ENCODE measurements around the gene PAK1.

Gene PAK1

DNA sequence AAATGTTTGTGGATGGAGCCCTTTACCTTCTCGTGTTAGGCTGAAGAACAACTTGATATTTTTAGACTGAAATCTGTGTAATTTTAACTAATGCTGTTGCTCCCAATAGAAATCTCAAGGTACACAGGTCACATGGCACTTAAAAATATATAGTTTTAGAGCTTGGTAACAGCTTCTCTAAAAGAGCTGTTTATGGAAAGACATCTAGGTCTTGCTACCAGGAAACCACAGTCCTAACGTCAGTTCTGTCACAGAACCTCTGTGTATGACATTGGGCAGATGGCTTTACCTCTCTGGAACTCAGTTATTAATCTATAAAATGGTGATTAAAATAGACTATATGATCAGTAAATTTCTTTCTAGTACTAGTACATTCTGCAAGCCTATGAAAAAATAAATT, 35.4 kb downstream of the PAK1 start:
- ATAC-seq (ENCODE audit: low read depth) (no peak), DNase-seq (ENCODE audit: low spot score in 2 of 2) (no peak)
- H3K27ac Mint-ChIP-seq = no peak overlapping the region
- H3K27me3 Mint-ChIP-seq = no peaks in the 10 kb centered on the region
- H3K4me3 Mint-ChIP-seq = no peak overlapping the region
- H3K4me1 Mint-ChIP-seq = peaks cover 7% of the 10 kb centered on the region
- no peaks in the 10 kb centered on the region for H3K36me3 Mint-ChIP-seq
- no peaks in the 10 kb centered on the region for H3K9me3 Mint-ChIP-seq

DNA sequence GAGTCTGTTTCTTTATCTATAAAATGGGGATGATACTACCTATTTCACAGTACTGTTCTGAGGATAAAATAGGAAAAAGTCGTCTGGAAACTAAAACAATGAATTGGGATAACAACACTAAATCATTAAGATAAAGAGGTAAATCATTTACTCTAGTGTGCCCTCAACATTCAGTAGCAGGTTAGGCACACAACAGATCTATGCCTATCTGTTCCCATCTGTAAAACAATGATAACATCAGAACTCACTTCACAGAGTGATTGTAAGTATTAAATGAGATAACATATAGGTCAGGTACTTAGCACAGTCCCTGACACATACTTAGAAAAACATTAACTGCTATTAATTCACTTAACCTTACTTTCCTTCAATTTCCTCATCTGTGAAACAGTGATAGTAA, 36.9 kb downstream of the PAK1 start:
- Mint-ChIP-seq H3K4me3 (no peak overlapping the region), H3K36me3 (no peaks in the 10 kb centered on the region), H3K9me3 (no peaks in the 10 kb centered on the region), H3K4me1 (peaks cover 7% of the 10 kb centered on the region), H3K27ac (no peak overlapping the region), H3K27me3 (no peaks in the 10 kb centered on the region)
- ATAC-seq (ENCODE audit: low read depth) (no peak), DNase-seq (ENCODE audit: low spot score in 2 of 2) (no peak)

DNA sequence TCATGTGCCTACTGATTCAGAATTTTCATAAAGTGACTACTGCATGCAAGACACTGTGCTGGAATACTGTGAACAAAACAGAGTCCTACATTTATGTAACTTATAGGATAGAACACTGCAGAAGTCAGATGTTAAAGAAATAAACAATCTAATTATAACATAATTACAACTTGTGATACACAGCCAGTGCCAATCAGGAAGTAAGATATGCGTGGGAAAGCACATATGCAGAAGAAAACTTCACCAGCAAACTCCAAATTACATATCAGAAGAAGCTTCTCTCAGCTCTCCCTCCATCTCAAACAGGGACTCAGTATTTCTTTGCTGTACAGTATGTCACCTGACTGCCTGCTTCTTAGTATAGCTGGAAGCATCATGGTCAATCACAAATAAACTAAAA, 37.4 kb downstream of the PAK1 start:
- DNase-seq (ENCODE audit: low spot score in 2 of 2) (no peak), ATAC-seq (ENCODE audit: low read depth) (no peak)
- H3K4me1 Mint-ChIP-seq = peaks cover 7% of the 10 kb centered on the region
- H3K27ac Mint-ChIP-seq = no peak overlapping the region
- H3K4me3 Mint-ChIP-seq = no peak overlapping the region
- no peaks in the 10 kb centered on the region for H3K9me3 Mint-ChIP-seq
- no peaks in the 10 kb centered on the region for H3K36me3 Mint-ChIP-seq
- H3K27me3 Mint-ChIP-seq = no peaks in the 10 kb centered on the region

DNA sequence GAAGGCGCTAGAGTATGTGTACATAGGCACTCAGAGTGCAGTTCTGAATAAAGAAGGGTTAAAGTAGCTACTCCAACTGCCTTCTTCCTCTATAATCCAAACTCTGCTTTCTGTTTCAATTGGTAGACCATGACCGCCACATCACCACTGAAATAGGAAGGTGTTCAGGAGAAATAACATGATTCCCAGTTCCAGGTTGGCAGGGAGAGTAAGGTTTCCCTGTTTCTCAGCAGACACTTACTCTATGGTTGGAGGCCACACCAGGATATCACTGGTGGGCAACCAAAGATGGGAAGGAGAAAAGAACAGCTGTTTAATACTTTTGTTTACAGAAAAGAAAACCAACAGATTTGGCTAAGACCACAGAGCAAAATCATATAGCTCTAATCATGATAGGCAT, 37.9 kb downstream of the PAK1 start:
- H3K4me1 Mint-ChIP-seq = peaks cover 4% of the 10 kb centered on the region
- no peaks in the 10 kb centered on the region for H3K9me3 Mint-ChIP-seq
- no peak overlapping the region for H3K27ac Mint-ChIP-seq
- no peak overlapping the region for H3K4me3 Mint-ChIP-seq
- H3K36me3 Mint-ChIP-seq = no peaks in the 10 kb centered on the region
- H3K27me3 Mint-ChIP-seq = no peaks in the 10 kb centered on the region
- ATAC-seq (ENCODE audit: low read depth) (no peak), DNase-seq (ENCODE audit: low spot score in 2 of 2) (no peak)

DNA sequence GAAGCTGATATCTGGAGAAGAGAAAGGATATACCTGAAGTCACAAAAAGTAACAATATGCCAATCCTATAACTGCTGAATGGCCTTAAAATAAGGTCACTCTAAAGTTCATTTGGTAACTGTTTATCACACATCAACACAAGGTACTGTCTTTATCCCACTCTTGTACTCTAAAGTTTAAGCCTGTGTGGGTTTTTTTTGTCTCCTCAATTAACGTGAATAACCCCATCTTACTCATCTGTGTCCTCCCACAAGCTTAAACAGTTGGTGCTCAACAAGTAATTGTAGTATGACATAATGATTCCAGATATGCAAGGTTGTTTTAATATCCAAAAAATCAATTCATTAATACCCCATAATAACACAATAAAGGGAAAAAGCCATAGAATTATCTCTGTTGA, 42.1 kb downstream of the PAK1 start:
- ATAC-seq (ENCODE audit: low read depth) = no peak
- no peak for DNase-seq (ENCODE audit: low spot score in 2 of 2)
- Mint-ChIP-seq H3K36me3 (no peaks in the 10 kb centered on the region), H3K4me1 (peaks cover 4% of the 10 kb centered on the region), H3K9me3 (no peaks in the 10 kb centered on the region), H3K27ac (no peak overlapping the region), H3K27me3 (peaks cover 9% of the 10 kb centered on the region), H3K4me3 (no peak overlapping the region)

DNA sequence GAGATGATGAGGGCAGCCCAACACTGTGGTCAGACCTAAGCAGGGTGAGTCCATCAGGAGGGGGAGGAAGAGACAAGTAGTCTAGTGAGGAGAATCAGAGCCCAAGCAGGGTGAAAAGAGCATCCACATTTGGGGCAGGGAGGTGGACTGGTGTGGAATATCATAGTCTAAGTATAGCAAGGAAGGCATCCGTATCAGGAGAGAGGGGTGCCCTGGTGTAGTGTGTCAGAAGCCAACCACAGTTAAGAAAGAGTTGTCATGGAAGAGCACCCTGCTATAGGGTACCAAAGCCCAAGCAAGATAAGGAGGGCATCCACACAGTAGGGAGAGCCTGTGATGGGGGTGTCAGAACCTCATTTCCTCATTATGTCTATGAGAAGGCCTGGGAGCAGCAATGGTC, 45.3 kb downstream of the PAK1 start:
- ATAC-seq (ENCODE audit: low read depth) = no peak
- peaks cover 10% of the 10 kb centered on the region for H3K27me3 Mint-ChIP-seq
- no peaks in the 10 kb centered on the region for H3K4me1 Mint-ChIP-seq
- H3K4me3 Mint-ChIP-seq = no peak overlapping the region
- H3K27ac Mint-ChIP-seq = no peak overlapping the region
- DNase-seq (ENCODE audit: low spot score in 2 of 2) = no peak
- no peaks in the 10 kb centered on the region for H3K9me3 Mint-ChIP-seq
- H3K36me3 Mint-ChIP-seq = no peaks in the 10 kb centered on the region

DNA sequence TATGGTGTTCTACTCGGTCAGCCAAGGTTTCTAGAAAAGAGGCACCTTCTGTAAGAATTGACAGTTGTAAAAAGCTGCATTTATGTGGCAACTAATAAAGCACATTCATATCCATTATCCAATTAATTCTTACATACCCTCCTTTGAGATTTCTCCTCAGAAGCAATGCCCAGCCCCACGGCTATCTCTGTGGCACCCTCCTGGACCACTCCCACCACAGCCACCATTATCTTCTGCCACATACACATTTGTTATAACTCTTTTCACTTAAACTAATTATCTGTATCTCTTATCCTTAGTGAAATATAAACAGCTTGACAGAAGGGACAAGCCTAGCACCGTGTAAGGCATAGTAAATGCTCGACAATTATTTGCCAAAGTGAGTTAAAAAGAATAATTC, 48.5 kb downstream of the PAK1 start:
- H3K4me3 Mint-ChIP-seq = no peak overlapping the region
- DNase-seq (ENCODE audit: low spot score in 2 of 2) (no peak), ATAC-seq (ENCODE audit: low read depth) (no peak)
- no peaks in the 10 kb centered on the region for H3K9me3 Mint-ChIP-seq
- no peak overlapping the region for H3K27ac Mint-ChIP-seq
- H3K27me3 Mint-ChIP-seq = peaks cover 12% of the 10 kb centered on the region
- no peaks in the 10 kb centered on the region for H3K36me3 Mint-ChIP-seq
- H3K4me1 Mint-ChIP-seq = no peaks in the 10 kb centered on the region

DNA sequence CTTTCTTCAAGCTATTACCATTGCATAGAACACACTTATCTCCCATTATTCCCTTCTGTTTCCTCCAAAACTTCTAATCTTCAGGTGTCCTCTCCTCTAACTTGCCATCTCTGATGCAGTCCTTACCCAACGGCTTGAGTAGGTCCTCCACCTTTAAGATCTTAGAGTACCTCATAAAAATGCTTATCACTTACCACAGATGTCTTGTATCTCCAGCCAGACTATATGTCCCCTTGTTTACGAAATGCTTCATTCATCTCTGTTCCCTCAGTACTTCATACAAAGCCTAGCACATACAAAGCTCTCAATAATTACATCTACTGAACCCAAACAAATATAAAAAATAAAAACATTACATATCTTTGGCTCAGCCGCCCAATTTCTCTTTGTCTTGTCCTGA, 49.2 kb downstream of the PAK1 start:
- Mint-ChIP-seq H3K36me3 (no peaks in the 10 kb centered on the region), H3K27ac (no peak overlapping the region), H3K27me3 (peaks cover 13% of the 10 kb centered on the region), H3K4me3 (no peak overlapping the region), H3K4me1 (no peaks in the 10 kb centered on the region), H3K9me3 (no peaks in the 10 kb centered on the region)
- DNase-seq (ENCODE audit: low spot score in 2 of 2) = no peak
- no peak for ATAC-seq (ENCODE audit: low read depth)

DNA sequence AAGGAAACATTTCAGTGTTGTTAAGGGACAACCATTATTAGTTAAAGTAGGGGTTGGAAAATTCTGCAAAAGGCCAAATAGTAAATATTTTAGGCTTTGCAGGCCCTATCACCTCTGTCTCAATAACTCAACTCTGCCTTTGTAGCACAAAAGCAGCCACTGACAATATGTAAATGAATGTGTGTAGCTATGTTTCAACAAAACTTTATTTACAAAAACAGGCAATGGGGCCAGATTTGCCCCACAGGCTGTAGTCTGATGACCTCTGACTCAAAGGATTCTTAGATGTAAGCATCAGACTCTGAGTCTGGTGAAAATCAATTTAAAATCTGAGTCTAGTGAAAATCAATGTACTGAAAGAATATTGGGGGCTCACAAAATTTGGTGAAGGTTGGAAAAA, 50.3 kb downstream of the PAK1 start:
- H3K27me3 Mint-ChIP-seq = peaks cover 12% of the 10 kb centered on the region
- DNase-seq (ENCODE audit: low spot score in 2 of 2) (no peak), ATAC-seq (ENCODE audit: low read depth) (no peak)
- no peaks in the 10 kb centered on the region for H3K9me3 Mint-ChIP-seq
- H3K4me1 Mint-ChIP-seq = peaks cover 4% of the 10 kb centered on the region
- H3K4me3 Mint-ChIP-seq = no peak overlapping the region
- H3K36me3 Mint-ChIP-seq = no peaks in the 10 kb centered on the region
- no peak overlapping the region for H3K27ac Mint-ChIP-seq

DNA sequence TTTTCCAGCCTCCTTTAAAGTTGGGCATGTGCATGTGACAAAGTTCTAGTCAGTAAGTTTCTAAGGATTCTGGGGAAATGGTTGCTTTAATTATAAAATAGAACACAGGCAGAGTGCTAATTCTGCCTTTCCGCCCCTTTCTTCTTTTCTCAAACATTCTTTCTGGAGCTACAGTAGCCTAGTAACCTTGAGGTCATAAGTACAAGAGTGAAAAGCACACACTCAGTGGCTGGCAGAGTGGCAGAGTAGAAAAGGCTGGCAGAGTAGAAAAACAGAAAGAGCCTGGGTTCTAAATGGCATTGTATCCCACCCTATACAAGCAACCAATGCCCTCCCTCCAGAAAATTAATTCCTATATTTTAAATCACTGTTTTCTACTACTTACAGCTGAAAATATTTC, 51.2 kb downstream of the PAK1 start:
- DNase-seq (ENCODE audit: low spot score in 2 of 2) (no peak), ATAC-seq (ENCODE audit: low read depth) (no peak)
- Mint-ChIP-seq H3K4me3 (no peak overlapping the region), H3K27me3 (peaks cover 7% of the 10 kb centered on the region), H3K9me3 (no peaks in the 10 kb centered on the region), H3K4me1 (peaks cover 10% of the 10 kb centered on the region), H3K27ac (no peak overlapping the region), H3K36me3 (no peaks in the 10 kb centered on the region)

DNA sequence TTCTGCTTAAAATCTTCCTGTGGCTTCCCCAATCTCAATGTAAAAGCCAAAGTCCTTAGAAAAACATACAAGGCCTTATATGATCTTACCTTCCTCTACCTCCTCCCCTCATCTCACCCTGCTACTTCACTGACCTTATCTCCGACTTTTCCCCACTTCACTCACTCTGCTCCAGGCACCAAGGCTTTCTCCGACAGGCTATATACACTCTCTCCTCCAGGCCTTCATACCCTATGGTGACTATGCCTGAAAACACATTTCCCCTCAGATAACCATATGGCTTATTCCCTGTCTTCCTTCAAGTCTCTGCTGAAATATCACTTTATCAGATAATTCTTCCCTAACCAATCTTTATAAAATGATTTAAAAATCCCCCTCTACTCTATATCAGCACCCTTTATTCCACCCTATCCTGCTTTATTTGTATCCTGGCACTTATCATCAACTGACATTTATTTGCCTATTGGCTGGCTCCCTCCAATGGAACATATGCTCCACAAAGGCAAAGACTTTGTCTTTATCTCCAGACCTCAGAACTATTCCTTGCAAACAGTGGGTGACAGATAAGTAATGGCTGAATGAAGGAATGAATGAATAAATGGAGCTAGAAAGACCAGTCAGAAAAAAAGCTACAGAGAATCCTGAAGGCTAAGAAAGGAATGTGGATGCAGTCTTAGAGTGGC, 52.7 kb downstream of the PAK1 start:
- Mint-ChIP-seq H3K36me3 (no peaks in the 10 kb centered on the region), H3K9me3 (no peaks in the 10 kb centered on the region), H3K4me3 (no peak overlapping the region), H3K27ac (no peak overlapping the region), H3K27me3 (peaks cover 5% of the 10 kb centered on the region), H3K4me1 (peaks cover 10% of the 10 kb centered on the region)
- DNase-seq (ENCODE audit: low spot score in 2 of 2) = no peak
- ATAC-seq (ENCODE audit: low read depth) = no peak

DNA sequence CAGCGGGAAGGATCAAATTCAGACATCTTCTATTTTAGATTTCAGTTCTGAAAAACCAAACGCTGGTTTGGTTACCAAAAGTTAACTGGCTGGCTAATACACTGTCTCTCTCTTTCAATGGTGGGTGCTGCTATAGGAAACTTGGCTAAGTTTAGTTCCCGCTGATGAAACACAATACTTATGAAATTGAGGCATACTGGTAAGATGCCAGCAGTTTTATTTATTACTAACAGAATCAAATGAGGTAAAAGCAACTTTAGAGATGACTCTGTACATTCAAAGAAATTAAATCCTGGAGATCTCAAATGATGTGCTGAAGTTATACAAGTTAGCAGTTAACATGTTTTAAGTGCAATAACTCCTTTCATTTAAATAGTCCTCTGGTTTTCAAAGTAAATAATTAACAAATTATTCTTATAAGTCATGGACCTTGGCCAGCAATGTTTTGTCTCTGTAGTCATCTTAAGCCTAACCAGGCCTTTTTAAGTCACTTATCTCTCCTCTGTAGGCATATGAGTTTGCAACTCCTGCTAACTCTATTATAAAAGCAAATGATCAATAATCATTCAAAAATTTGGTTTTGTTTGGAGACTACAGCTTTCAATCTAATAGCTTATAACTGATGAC, 54.8 kb downstream of the PAK1 start:
- ATAC-seq (ENCODE audit: low read depth) = no peak
- peaks cover 3% of the 10 kb centered on the region for H3K27me3 Mint-ChIP-seq

DNA sequence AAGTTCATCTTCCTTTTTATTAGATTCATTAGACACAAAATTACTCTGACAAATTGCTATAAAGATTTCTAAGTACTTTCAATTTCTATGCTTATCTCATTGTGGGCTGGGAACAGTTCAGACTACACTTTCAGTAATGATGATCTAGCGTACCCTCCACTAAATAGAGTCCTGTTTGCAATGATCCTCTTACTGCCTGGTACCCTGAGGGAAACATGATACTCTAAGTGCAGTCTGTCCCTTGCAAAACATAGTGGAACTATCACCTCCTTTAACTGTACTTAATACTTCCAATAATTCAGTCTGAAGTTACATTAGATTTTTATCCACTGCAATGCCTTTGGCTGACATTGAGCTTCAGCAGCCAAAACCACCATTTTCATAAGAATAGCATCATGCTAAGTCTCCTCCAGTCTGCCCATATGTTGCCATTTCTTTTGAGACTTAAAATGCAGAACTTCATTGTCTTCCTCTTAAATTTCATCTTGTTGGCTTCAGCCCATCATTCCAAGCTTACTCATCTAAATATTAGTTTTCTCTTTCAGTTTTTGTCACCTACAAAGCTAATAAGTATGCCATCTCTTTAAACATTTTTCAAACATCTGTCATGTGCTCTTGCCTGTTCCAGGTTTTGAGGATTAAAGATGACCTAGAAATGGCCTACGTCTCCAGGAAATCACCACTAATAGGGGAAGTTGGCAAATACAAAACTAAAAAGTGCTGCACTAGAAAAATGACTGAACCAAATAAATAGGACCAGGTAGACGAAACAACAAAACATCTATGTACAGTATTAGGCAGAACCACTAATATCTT, 55.5 kb downstream of the PAK1 start:
- Mint-ChIP-seq H3K4me3 (peak overlapping the region; percentile 28), H3K9me3 (no peaks in the 10 kb centered on the region), H3K27me3 (peaks cover 3% of the 10 kb centered on the region), H3K4me1 (peaks cover 10% of the 10 kb centered on the region), H3K27ac (peak overlapping the region; percentile 71), H3K36me3 (no peaks in the 10 kb centered on the region)
- ATAC-seq (ENCODE audit: low read depth) = peak; percentile 53
- DNase-seq (ENCODE audit: low spot score in 2 of 2) = no peak

More for the DNA sequence above, 54.8 kb downstream of the PAK1 start:
- Mint-ChIP-seq H3K27ac (no peak overlapping the region), H3K36me3 (no peaks in the 10 kb centered on the region), H3K4me1 (peaks cover 10% of the 10 kb centered on the region), H3K4me3 (peak overlapping the region; percentile 28), H3K9me3 (no peaks in the 10 kb centered on the region)
- DNase-seq (ENCODE audit: low spot score in 2 of 2) = no peak

DNA sequence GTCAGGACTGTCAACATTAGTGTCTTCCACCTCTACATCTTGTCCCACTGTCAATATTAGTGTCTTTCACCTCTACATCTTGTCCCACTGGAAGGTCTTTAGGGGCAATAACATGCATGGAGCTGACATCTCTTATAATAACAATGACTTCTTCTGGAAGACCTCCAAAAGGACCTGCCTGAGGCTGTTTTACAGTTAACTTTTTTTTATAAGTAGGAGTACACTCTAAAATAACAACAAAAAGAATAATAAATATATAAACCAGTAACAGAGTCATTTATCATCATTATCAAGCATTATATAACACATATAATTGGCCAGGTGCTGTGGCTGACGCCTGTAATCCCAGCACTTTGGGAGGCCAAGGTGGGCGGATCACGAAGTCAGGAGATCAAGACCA, 57.5 kb downstream of the PAK1 start:
- H3K27me3 Mint-ChIP-seq = peaks cover 3% of the 10 kb centered on the region
- H3K9me3 Mint-ChIP-seq = no peaks in the 10 kb centered on the region
- no peaks in the 10 kb centered on the region for H3K36me3 Mint-ChIP-seq
- peaks cover 18% of the 10 kb centered on the region for H3K4me1 Mint-ChIP-seq
- DNase-seq (ENCODE audit: low spot score in 2 of 2) (no peak), ATAC-seq (ENCODE audit: low read depth) (no peak)
- H3K27ac Mint-ChIP-seq = no peak overlapping the region
- H3K4me3 Mint-ChIP-seq = no peak overlapping the region
